KMS-11 (cell line): Measurements from ENCODE around the gene B3GNT5.

Experiments used
- H2AFZ ChIP-seq: fragments of 200-600 bp; sonication (generic); 2 replicates; pipeline ENCODE4 v1.6.1; 2016; ENCODE audit warnings: antibody characterized with exemption, mixed run types, low read depth
- H3K27ac ChIP-seq: fragments of 200-600 bp; sonication (generic); 2 replicates; pipeline ENCODE4 v1.6.1; 2016; ENCODE audit warnings: mild to moderate bottlenecking, mixed run types
- H3K27me3 ChIP-seq: fragments of 200-600 bp; sonication (generic); 2 replicates; pipeline ENCODE4 v1.6.1; 2017; ENCODE audit warnings: mild to moderate bottlenecking, low read depth, mixed run types, moderate library complexity; ENCODE audit not compliant: insufficient read depth
- H3K36me3 ChIP-seq: fragments of 200-600 bp; sonication (generic); 2 replicates; pipeline ENCODE4 v1.6.1; 2017; ENCODE audit warnings: mild to moderate bottlenecking, mixed run types; ENCODE audit not compliant: insufficient read depth
- H3K4me1 ChIP-seq: fragments of 200-600 bp; sonication (generic); 2 replicates; pipeline ENCODE4 v1.6.1; 2016; ENCODE audit warnings: mild to moderate bottlenecking, low read depth, mixed run types; ENCODE audit not compliant: poor library complexity, severe bottlenecking
- H3K4me2 ChIP-seq: fragments of 200-600 bp; sonication (generic); 2 replicates; pipeline ENCODE4 v1.7.0; 2016; ENCODE audit warnings: mild to moderate bottlenecking, mixed run types
- H3K4me3 ChIP-seq: fragments of 200-600 bp; sonication (generic); IDR thresholded peaks from 2 replicates; pipeline ENCODE4 v1.6.1; 2017; ENCODE audit warnings: low read depth, low read length, mixed read lengths; ENCODE audit not compliant: insufficient read depth
- H3K79me2 ChIP-seq: fragments of 200-600 bp; sonication (generic); 2 replicates; pipeline ENCODE4 v1.6.1; 2016; ENCODE audit warnings: low read depth, mixed run types; ENCODE audit not compliant: insufficient read depth
- H3K9ac ChIP-seq: fragments of 200-600 bp; sonication (generic); 2 replicates; pipeline ENCODE4 v1.6.1; 2016; ENCODE audit warnings: mild to moderate bottlenecking, mixed run types
- H4K20me1 ChIP-seq: fragments of 200-600 bp; sonication (generic); 2 replicates; pipeline ENCODE4 v1.6.1; 2016; ENCODE audit warnings: mild to moderate bottlenecking, mixed run types; ENCODE audit not compliant: insufficient read depth
- TF ChIP-seq, protein P1 (sequence below): fragments of 200-600 bp; sonication (generic); conservative IDR thresholded peaks from 2 replicates; pipeline ENCODE4 v1.6.1; 2017; ENCODE audit warnings: low read depth, mild to moderate bottlenecking, antibody characterized with exemption, low read length, moderate library complexity, mixed read lengths

Gene B3GNT5

DNA sequence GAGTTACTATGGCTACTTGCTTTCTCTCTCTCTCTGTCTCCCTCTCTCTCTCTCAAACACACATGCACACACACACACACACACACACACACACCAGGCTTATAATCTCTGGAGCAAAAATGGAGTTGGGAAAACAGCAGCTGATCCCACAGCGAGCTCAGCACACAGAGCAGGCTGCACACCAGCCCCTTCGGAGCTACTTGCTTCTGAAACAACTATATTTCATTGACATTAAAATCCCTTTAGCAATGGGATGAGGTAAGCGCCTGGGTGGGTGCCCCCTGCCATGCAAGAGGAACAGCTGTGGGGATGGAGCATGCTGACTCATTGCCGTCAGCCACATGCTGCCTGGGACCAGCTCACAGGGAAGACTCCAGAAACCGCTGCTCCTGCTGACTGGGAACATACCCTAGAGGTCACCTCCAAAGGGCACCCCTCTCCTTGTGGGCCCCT lies 45.7 kb downstream of the B3GNT5 start:
- H4K20me1 ChIP-seq, result no peaks in the 10 kb centered on the region
- H3K4me1 ChIP-seq, result no peaks in the 10 kb centered on the region
- no peak overlapping the region for H3K4me2 ChIP-seq
- no peaks in the 10 kb centered on the region for H3K27me3 ChIP-seq
- TF ChIP-seq, protein P1, sequence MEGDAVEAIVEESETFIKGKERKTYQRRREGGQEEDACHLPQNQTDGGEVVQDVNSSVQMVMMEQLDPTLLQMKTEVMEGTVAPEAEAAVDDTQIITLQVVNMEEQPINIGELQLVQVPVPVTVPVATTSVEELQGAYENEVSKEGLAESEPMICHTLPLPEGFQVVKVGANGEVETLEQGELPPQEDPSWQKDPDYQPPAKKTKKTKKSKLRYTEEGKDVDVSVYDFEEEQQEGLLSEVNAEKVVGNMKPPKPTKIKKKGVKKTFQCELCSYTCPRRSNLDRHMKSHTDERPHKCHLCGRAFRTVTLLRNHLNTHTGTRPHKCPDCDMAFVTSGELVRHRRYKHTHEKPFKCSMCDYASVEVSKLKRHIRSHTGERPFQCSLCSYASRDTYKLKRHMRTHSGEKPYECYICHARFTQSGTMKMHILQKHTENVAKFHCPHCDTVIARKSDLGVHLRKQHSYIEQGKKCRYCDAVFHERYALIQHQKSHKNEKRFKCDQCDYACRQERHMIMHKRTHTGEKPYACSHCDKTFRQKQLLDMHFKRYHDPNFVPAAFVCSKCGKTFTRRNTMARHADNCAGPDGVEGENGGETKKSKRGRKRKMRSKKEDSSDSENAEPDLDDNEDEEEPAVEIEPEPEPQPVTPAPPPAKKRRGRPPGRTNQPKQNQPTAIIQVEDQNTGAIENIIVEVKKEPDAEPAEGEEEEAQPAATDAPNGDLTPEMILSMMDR, result no peak
- H3K79me2 ChIP-seq, result no peaks in the 10 kb centered on the region
- H3K36me3 ChIP-seq, result no peaks in the 10 kb centered on the region
- H3K4me3 ChIP-seq, result no peak overlapping the region
- H2AFZ ChIP-seq, result no peak overlapping the region
- H3K9ac ChIP-seq, result no peak overlapping the region
- H3K27ac ChIP-seq, result no peak overlapping the region

DNA sequence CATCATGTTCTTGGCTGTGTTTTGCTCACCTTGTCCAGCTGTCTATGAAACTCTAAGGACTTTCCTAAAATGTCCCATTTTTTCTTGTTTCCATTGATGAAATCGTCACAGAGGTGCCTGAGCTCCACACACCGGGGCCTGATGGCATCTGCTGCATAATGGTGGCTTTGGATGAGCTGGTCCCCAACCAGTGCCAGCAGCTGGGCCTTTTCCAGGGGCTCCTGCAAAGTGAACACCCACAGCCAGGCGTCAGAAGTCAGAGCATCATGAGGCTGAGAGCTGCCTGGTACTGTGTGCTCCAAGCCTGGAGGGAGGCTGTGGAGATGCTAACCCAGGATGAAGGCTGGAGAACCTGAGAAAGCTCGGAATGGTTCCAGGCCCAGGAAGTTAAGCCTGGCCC lies 46.9 kb downstream of the B3GNT5 start:
- H3K4me3 ChIP-seq, result no peak overlapping the region
- H3K4me1 ChIP-seq, result peaks cover 2% of the 10 kb centered on the region
- H3K36me3 ChIP-seq, result no peaks in the 10 kb centered on the region
- no peaks in the 10 kb centered on the region for H3K27me3 ChIP-seq
- no peak overlapping the region for H3K27ac ChIP-seq
- H3K9ac ChIP-seq, result no peak overlapping the region
- no peaks in the 10 kb centered on the region for H3K79me2 ChIP-seq
- H2AFZ ChIP-seq, result no peak overlapping the region
- no peaks in the 10 kb centered on the region for H4K20me1 ChIP-seq
- no peak overlapping the region for H3K4me2 ChIP-seq
- TF ChIP-seq, protein P1, result no peak

DNA sequence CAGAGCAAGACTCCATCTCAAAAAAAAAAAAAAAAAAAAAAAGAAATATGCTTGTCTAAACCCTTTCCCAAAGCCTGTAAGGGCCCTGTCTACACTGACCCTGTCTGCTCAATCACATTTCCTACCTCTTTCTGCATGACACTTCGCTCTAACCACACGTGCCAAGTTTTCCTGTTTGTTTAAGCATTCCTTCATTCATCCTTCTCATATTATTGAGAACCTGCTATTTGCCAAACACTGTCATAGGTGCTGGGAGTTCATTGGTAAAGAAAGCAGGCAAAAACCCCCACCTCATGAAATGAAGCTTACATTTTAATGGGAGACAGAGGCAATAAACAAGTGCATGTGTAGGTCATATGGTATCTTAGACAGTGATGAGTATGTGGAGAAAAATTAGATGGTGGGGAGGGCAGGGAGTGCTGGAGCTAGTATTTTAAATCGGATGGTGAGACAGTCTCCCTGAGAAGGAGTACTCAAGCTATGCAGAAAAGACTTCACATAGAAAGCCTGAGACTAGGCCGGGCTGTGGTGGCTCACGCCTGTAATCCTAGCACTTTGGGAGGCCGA lies 48.0 kb downstream of the B3GNT5 start:
- no peaks in the 10 kb centered on the region for H3K27me3 ChIP-seq
- peaks cover 13% of the 10 kb centered on the region for H3K4me1 ChIP-seq
- H2AFZ ChIP-seq, result no peak overlapping the region
- H3K79me2 ChIP-seq, result no peaks in the 10 kb centered on the region
- TF ChIP-seq, protein P1, result no peak
- H3K4me2 ChIP-seq, result no peak overlapping the region
- no peak overlapping the region for H3K4me3 ChIP-seq
- H4K20me1 ChIP-seq, result no peaks in the 10 kb centered on the region
- H3K9ac ChIP-seq, result no peak overlapping the region
- no peak overlapping the region for H3K27ac ChIP-seq
- no peaks in the 10 kb centered on the region for H3K36me3 ChIP-seq

DNA sequence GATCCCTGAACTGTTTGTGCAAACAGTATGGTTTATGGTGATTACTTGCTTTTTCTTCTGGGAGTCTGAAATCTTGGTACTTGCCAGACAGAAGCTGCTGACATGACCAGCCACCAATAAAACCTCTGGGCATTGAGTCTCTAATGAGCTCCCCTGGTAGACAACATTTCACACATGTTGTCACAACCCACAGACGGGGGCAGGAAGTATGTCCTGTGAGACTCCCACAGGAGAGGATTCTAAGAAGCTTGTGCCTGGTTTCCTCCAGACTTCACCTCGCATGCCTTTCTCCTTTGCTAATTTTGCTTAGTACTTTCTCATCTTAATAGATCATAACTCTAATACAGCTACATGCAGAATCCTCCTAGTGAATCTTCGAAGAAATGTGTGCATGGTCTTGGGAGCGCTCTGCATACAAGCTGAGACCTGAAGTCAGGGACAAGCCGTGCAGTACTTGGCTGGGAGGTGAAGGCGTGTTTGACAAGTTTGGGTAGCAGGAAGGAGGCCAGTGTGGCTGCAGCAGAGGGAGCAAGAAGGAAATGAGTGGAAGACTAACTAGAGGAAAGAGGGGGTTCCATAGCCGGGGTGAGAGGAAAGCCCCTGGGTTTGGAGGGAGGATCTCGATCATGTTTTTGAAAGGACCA lies 49.0 kb downstream of the B3GNT5 start:
- Histone ChIP-seq H3K4me1 (peaks cover 23% of the 10 kb centered on the region), H3K79me2 (no peaks in the 10 kb centered on the region), H3K27me3 (no peaks in the 10 kb centered on the region), H3K27ac (no peak overlapping the region), H4K20me1 (no peaks in the 10 kb centered on the region), H2AFZ (no peak overlapping the region), H3K4me2 (no peak overlapping the region), H3K36me3 (no peaks in the 10 kb centered on the region), H3K9ac (no peak overlapping the region), H3K4me3 (no peak overlapping the region)
- TF ChIP-seq, protein P1, result no peak
